HS-5 (cell line): Measurements from ENCODE around the gene PDZD7.

Experiments
- DNase-seq: peaks from one replicate; pipeline ENCODE4 v3.0.0-alpha.2; 2012; ENCODE audit warnings: low read depth

PDZD7 gene

GRCh38 chr10:100966887-100967286 lies 64.0 kb downstream of the PDZD7 start:
- DNase-seq = no peak

- DNase-seq = no peak
Measured at GRCh38 chr10:100965820-100966219, 65.1 kb downstream of the PDZD7 start.

- DNase-seq = no peak
Measured at GRCh38 chr10:100963826-100964225, 67.1 kb downstream of the PDZD7 start.

- no peak for DNase-seq
Measured at GRCh38 chr10:100962351-100963080, 68.4 kb downstream of the PDZD7 start.

- DNase-seq = no peak
Measured at GRCh38 chr10:100960251-100960650, 70.7 kb downstream of the PDZD7 start.
